ENCODE data around the gene TES. TPM values are rescaled to one million over a fixed set of nuclear protein-coding genes. Genes with fewer than 3 reads are reported as not detected.

Gene TES
- total RNA-seq, 1 experiment from 2014 or later: 120 TPM

GRCh38 chr7:116198748-116199410 is 11.5 kb upstream of the TES start:
- intact Hi-C loops (cut with micrococcal nuclease): no loop called here
- Histone ChIP-seq H4K20me1 (ENCODE audit: low read length) (no peaks in the 10 kb centered on the region), H3K4me3 (ENCODE audit: low read length) (no peak overlapping the region), H2AFZ (ENCODE audit: low read length) (no peak overlapping the region), H3K36me3 (ENCODE audit: low read depth, low read length) (no peaks in the 10 kb centered on the region), H3K9ac (ENCODE audit: low read length) (no peak overlapping the region), H3K79me2 (ENCODE audit: low read length) (no peaks in the 10 kb centered on the region), H3K4me2 (ENCODE audit: low read length) (no peak overlapping the region), H3F3A (ENCODE audit: low read length, unreplicated experiment) (no peaks in the 10 kb centered on the region), H3K9me2 (replicated peaks; ENCODE audit: low read length) (no peaks in the 10 kb centered on the region), H3K4me1 (ENCODE audit: insufficient read depth, low read length) (no peaks in the 10 kb centered on the region), H3K9me3 (ENCODE audit: low read length) (no peaks in the 10 kb centered on the region), H3K27me3 (ENCODE audit: low read length) (no peaks in the 10 kb centered on the region), H3K27ac (ENCODE audit: low read length) (no peak overlapping the region)
- no TSS peak for BruUV-seq (replicated peaks)
- TF ChIP-seq, protein P1, sequence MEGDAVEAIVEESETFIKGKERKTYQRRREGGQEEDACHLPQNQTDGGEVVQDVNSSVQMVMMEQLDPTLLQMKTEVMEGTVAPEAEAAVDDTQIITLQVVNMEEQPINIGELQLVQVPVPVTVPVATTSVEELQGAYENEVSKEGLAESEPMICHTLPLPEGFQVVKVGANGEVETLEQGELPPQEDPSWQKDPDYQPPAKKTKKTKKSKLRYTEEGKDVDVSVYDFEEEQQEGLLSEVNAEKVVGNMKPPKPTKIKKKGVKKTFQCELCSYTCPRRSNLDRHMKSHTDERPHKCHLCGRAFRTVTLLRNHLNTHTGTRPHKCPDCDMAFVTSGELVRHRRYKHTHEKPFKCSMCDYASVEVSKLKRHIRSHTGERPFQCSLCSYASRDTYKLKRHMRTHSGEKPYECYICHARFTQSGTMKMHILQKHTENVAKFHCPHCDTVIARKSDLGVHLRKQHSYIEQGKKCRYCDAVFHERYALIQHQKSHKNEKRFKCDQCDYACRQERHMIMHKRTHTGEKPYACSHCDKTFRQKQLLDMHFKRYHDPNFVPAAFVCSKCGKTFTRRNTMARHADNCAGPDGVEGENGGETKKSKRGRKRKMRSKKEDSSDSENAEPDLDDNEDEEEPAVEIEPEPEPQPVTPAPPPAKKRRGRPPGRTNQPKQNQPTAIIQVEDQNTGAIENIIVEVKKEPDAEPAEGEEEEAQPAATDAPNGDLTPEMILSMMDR (conservative IDR thresholded peaks at IDR 0.05; ENCODE audit: low read depth, low read length): no peak
- TF ChIP-seq EZH2phosphoT487 (IDR thresholded peaks at IDR 0.05; ENCODE audit: borderline replicate concordance, low read length) (no peak), EZH2 (IDR thresholded peaks at IDR 0.05; ENCODE audit: low read length, unreplicated experiment) (no peak)
- ChIA-PET CTCF (no interaction called here), POLR2A (ENCODE audit: unreplicated experiment) (no interaction called here)
- DNase-seq (no peak), ATAC-seq (no peak)

- POLR2A ChIA-PET (ENCODE audit: unreplicated experiment): interaction anchor here (0.8 to 1.1 kb wide), 2 partner anchors 9 to 10 kb away, joined by 4 to 7 read pairs; partner anchors contain the start of gene TES
These were observed 9.4 kb upstream of the TES start for GRCh38 chr7:116200963-116201362.

DNA sequence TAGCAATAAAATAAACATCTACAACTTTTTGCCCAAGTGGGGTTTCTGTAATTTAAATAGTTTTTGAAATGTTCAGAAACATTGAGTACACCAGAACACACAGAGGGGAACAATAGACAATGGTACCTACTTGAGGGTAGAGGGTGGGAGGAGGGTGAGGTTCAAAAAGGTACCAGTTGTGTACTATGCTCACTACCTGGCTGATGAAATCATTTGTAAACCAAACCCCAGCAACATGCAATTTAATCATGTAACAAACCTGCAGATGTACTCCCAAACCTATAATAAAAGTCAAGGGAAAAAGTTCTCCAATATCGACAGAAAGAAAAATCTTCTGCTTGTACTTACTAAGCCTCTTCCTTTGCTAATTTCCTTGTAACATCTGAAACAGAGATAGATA is 4.2 kb upstream of the TES start:
- Histone ChIP-seq H3K27me3 (ENCODE audit: low read length) (no peaks in the 10 kb centered on the region), H3K9me2 (replicated peaks; ENCODE audit: low read length) (no peaks in the 10 kb centered on the region), H3K79me2 (ENCODE audit: low read length) (peaks cover 8% of the 10 kb centered on the region), H3K36me3 (ENCODE audit: low read depth, low read length) (no peaks in the 10 kb centered on the region), H3K4me1 (ENCODE audit: insufficient read depth, low read length) (peaks cover 8% of the 10 kb centered on the region; the same call in 1 of the 2 replicates), H2AFZ (ENCODE audit: low read length) (no peak overlapping the region), H3K4me3 (ENCODE audit: low read length) (no peak overlapping the region), H3K9ac (ENCODE audit: low read length) (no peak overlapping the region), H3K27ac (ENCODE audit: low read length) (no peak overlapping the region), H4K20me1 (ENCODE audit: low read length) (no peaks in the 10 kb centered on the region), H3K9me3 (ENCODE audit: low read length) (no peaks in the 10 kb centered on the region), H3K4me2 (ENCODE audit: low read length) (no peak overlapping the region), H3F3A (ENCODE audit: low read length, unreplicated experiment) (no peaks in the 10 kb centered on the region)
- no peak for ATAC-seq
- POLR2A ChIA-PET (ENCODE audit: unreplicated experiment): no interaction called here
- intact Hi-C loops (cut with micrococcal nuclease): no loop called here
- TF ChIP-seq, protein P1 (conservative IDR thresholded peaks at IDR 0.05; ENCODE audit: low read depth, low read length): no peak
- TF ChIP-seq EZH2 (IDR thresholded peaks at IDR 0.05; ENCODE audit: low read length, unreplicated experiment) (no peak), EZH2phosphoT487 (IDR thresholded peaks at IDR 0.05; ENCODE audit: borderline replicate concordance, low read length) (no peak)
- CTCF ChIA-PET: no interaction called here
- DNase-seq: no peak
- BruUV-seq (replicated peaks): no TSS peak

More at GRCh38 chr7:116200963-116201362, 9.4 kb upstream of the TES start:
- Histone ChIP-seq H3K9me2 (replicated peaks; ENCODE audit: low read length) (no peaks in the 10 kb centered on the region), H3F3A (ENCODE audit: low read length, unreplicated experiment) (no peaks in the 10 kb centered on the region), H4K20me1 (ENCODE audit: low read length) (no peaks in the 10 kb centered on the region), H3K27me3 (ENCODE audit: low read length) (no peaks in the 10 kb centered on the region), H3K36me3 (ENCODE audit: low read depth, low read length) (no peaks in the 10 kb centered on the region), H3K4me3 (ENCODE audit: low read length) (no peak overlapping the region), H3K4me1 (ENCODE audit: insufficient read depth, low read length) (no peaks in the 10 kb centered on the region), H3K9me3 (ENCODE audit: low read length) (no peaks in the 10 kb centered on the region), H3K27ac (ENCODE audit: low read length) (no peak overlapping the region), H3K79me2 (ENCODE audit: low read length) (no peaks in the 10 kb centered on the region), H3K4me2 (ENCODE audit: low read length) (no peak overlapping the region), H3K9ac (ENCODE audit: low read length) (no peak overlapping the region), H2AFZ (ENCODE audit: low read length) (no peak overlapping the region)
- peak; percentile 31 for ATAC-seq
- TF ChIP-seq EZH2 (IDR thresholded peaks at IDR 0.05; ENCODE audit: low read length, unreplicated experiment): no peak
- TF ChIP-seq EZH2phosphoT487 (IDR thresholded peaks at IDR 0.05; ENCODE audit: borderline replicate concordance, low read length): no peak
- TF ChIP-seq, protein P1 (conservative IDR thresholded peaks at IDR 0.05; ENCODE audit: low read depth, low read length): no peak
- DNase-seq: no peak
- CTCF ChIA-PET: no interaction called here
- intact Hi-C loops (cut with micrococcal nuclease): no loop called here
- no TSS peak for BruUV-seq (replicated peaks)
